Measurements from ENCODE around the gene AIF1L.
A peak's percentile ranks its signal among the peaks of the same experiment; 100 is the strongest.

AIF1L gene

GRCh38 chr9:131078427-131079366, 17.6 kb upstream of the AIF1L start:
- DNase-seq: no peak

DNA sequence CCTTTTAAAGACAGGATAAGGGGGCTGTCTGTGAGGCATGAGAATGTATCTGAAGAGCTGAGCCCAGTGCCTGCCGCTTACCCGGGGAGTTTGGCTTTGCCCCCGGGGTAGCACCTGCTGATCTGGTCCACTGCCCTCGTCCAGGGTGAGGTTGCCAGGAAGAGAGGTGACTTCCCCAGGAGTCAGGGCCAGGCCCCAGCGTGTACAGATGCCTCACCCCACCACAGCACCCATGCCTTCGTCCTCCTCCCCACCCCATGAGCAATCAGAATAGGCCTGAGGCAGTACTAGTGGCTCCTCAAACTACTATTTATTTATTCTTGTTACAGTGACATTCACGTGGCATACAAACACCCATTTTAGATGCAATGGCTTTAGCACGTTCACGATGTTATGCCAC, 15.7 kb upstream of the AIF1L start:
- no peak for DNase-seq

GRCh38 chr9:131081868-131082267, 14.5 kb upstream of the AIF1L start:
- no peak for DNase-seq

- no peak for DNase-seq
These were observed 13.4 kb upstream of the AIF1L start for GRCh38 chr9:131082774-131083512.

- DNase-seq: no peak
These were observed 11.5 kb upstream of the AIF1L start for GRCh38 chr9:131084661-131085369.

- DNase-seq: no peak
These were observed 10.8 kb upstream of the AIF1L start for GRCh38 chr9:131085370-131086122.

- DNase-seq: no peak
These were observed 8.9 kb upstream of the AIF1L start for GRCh38 chr9:131087354-131087893.

GRCh38 chr9:131090025-131090787, 6.1 kb upstream of the AIF1L start:
- no peak for DNase-seq

- DNase-seq: peak; percentile 36
These were observed 4.9 kb upstream of the AIF1L start for GRCh38 chr9:131091352-131091992.

- no peak for DNase-seq
These were observed 4.3 kb upstream of the AIF1L start for GRCh38 chr9:131092030-131092429.

- DNase-seq: no peak
These were observed 3.5 kb upstream of the AIF1L start for GRCh38 chr9:131092548-131093440.

- DNase-seq: no peak
These were observed 2.3 kb upstream of the AIF1L start for GRCh38 chr9:131094015-131094414.

DNA sequence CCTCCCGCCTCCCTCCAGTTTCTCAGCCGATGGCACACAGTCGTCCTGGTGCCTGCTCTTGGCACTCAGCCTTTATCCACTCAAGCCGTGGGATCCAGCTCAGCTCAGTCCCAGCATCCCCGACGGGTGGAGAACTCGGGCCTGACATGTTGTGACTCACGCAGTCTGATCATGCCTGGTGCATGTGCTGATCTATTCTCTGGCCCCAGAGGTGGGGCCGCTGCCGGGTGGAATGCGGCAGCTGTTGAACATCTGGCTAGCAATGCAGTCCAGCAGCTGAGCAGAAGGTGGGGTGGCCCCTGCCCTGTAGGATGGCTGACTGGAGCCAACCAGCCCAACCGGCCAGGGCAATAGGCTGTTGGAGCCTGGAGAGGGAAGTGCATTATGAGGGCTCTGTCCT, 1.7 kb upstream of the AIF1L start:
- no peak for DNase-seq

DNA sequence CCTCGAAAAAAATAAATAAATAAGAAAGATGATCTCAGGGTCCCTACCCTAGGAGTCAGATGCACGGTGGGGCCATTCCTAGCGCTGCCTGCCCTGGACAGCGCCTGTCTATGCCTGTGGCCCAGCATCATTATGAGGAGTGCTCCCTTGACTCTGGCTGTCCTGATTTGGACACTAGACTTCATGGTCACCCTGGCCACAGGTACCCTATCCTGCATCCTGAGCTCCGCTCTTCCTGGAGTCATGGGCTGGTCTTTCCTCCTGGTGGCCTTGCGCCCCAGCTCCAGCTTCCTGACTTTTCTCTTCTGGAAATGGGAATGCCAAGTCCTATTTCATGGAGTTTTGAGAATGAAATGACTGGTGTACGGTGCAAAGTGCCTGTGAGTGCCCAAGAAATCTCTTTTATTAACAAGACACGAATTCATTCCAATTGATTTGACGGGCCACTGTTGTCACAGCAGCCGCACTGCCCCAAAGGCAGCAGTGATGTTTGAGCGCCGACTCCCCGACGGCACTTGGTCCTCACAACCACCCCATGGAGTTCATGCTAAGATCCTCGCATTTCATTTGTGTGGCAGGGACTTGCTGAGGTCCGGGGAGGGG, 564 bp upstream of the AIF1L start:
- DNase-seq: no peak

GRCh38 chr9:131097126-131097947, 1.0 kb downstream of the AIF1L start:
- no peak for DNase-seq

DNA sequence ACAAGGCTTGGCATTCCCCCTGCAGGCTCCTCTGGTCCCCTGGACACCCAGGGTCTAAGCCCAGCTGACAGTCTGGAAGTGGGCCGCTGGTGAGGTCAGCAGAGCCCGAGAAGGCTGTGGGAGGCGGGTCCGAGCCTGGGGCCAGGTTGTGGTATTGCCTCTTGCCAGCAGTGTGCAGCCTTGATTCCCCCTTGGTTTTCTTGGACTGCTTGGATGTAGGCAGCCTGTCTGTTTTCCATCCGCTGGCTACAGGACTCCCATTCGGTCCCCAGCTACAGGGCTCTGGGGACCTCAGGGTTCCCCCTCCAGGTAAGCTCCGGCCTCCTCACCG, 1.6 kb downstream of the AIF1L start:
- DNase-seq: no peak

DNA sequence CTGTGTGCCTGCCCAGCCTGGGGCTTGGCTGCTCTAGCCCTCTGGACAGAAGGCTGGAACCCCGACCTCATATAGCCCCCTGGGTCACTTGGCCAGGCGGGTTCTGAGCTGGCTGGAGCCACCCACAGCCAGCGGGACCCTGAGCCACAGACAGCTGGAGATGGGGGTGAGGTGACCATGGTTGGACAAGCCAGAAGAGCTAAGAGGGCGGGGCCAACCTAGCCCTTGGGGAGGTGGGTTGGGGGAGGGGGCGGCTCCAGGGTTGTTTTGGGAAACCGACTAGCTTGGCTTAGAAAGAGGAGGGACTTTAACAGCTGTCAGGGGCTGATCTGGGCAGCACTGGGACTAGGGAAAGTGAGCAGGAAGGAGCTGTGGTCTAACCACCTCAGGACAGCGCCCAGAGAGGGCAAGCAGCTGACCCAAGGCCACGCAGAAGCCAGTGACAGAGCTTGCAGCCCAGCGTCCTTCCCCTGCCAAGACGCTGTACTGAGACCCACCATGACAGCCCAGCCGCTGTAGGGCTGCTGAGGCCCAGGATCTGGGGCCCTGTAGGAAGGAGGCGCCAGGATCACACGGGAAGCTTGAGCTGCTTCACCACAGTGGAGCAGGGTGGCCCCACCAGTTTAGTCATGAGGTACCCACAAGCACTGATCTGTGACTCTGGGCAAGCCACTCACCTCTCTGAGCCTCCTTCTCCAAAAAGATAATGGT, 2.2 kb downstream of the AIF1L start:
- DNase-seq: no peak

GRCh38 chr9:131099102-131099606, 2.8 kb downstream of the AIF1L start:
- no peak for DNase-seq

All from COR-L47 (cell line).